Neural cell (in vitro differentiated cells): ENCODE results near the gene NOL9. TPM values are rescaled to one million over a fixed set of nuclear protein-coding genes. Genes with fewer than 3 reads are reported as not detected.

ENCODE experiments used
- H2AFZ ChIP-seq: fragments of 200-600, 300-800 bp; sonication (generic), shearing (Covaris generic); 2 replicates; pipeline ENCODE4 v1.6.0; 2014; ENCODE audit warnings: low read depth, mild to moderate bottlenecking, antibody characterized with exemption, low read length, moderate library complexity
- H3F3A ChIP-seq: fragments of 200-600 bp; shearing (Covaris generic); 2 replicates; pipeline ENCODE4 v1.6.1; 2016; ENCODE audit warnings: mild to moderate bottlenecking, moderate library complexity, mixed read lengths, antibody characterized with exemption, low read length; ENCODE audit not compliant: insufficient read depth, poor library complexity, severe bottlenecking
- H3K27ac ChIP-seq: fragments of 200-600, 300-800 bp; sonication (generic), shearing (Covaris generic); 2 replicates; pipeline ENCODE4 v1.5.1; 2014; ENCODE audit warnings: mild to moderate bottlenecking, low read length, moderate library complexity
- H3K27me3 ChIP-seq: fragments of 300-800, 200-600 bp; sonication (generic), shearing (Covaris generic); 2 replicates; pipeline ENCODE4 v1.6.0; 2014; ENCODE audit warnings: mild to moderate bottlenecking, low read depth, low read length, moderate library complexity; ENCODE audit not compliant: insufficient read depth
- H3K36me3 ChIP-seq: fragments of 300-800, 200-600 bp; sonication (generic), shearing (Covaris generic); 2 replicates; pipeline ENCODE4 v1.5.1; 2014; ENCODE audit warnings: mild to moderate bottlenecking, antibody characterized with exemption, low read length, moderate library complexity; ENCODE audit not compliant: insufficient read depth
- H3K4me2 ChIP-seq: fragments of 300-800, 200-600 bp; sonication (generic), shearing (Covaris generic); 2 replicates; pipeline ENCODE4 v1.6.0; 2014; ENCODE audit warnings: mild to moderate bottlenecking, low read length
- H3K4me3 ChIP-seq: fragments of 300-800, 200-600 bp; sonication (generic), shearing (Covaris generic); 2 replicates; pipeline ENCODE4 v1.5.1; 2014; ENCODE audit warnings: mild to moderate bottlenecking, low read length, moderate library complexity
- H3K79me2 ChIP-seq: fragments of 200-600 bp; shearing (Covaris generic); replicated peaks from 2 replicates; pipeline ENCODE4 v1.6.0; 2014; ENCODE audit warnings: mild to moderate bottlenecking, low read length, moderate library complexity; ENCODE audit not compliant: insufficient read depth
- H3K9ac ChIP-seq: fragments of 300-800, 200-600 bp; sonication (generic), shearing (Covaris generic); 2 replicates; pipeline ENCODE4 v1.6.1; 2016; ENCODE audit warnings: mild to moderate bottlenecking, low read length, mixed read lengths
- H3K9me2 ChIP-seq: fragments of 200-600 bp; shearing (Covaris generic); 2 replicates; pipeline ENCODE4 v1.6.1; 2016; ENCODE audit warnings: mild to moderate bottlenecking, low read length, mixed read lengths; ENCODE audit not compliant: insufficient read depth
- H3K9me3 ChIP-seq: fragments of 200-600, 300-800 bp; sonication (generic), shearing (Covaris generic); 2 replicates; pipeline ENCODE4 v1.6.1; 2016; ENCODE audit warnings: mild to moderate bottlenecking, mixed run types, low read length, moderate library complexity, mixed read lengths
- H4K20me1 ChIP-seq: fragments of 200-600 bp; shearing (Covaris generic); 2 replicates; pipeline ENCODE4 v1.6.1; 2016; ENCODE audit warnings: mild to moderate bottlenecking, mixed run types; ENCODE audit not compliant: insufficient read depth
- EP300 ChIP-seq: fragments of 450-650 bp; conservative IDR thresholded peaks from 2 replicates; pipeline ENCODE4 v1.6.1; 2014; ENCODE audit warnings: antibody characterized with exemption, mild to moderate bottlenecking, moderate library complexity; ENCODE audit not compliant: poor library complexity, severe bottlenecking
- EZH2 ChIP-seq: fragments of 200-600, 300-800 bp; shearing (Covaris generic), sonication (generic); IDR thresholded peaks from 2 replicates; pipeline ENCODE4 v1.6.1; 2014; ENCODE audit warnings: antibody characterized with exemption, low read length, borderline replicate concordance, mild to moderate bottlenecking; ENCODE audit not compliant: insufficient read depth, poor library complexity, severe bottlenecking
- MXI1 ChIP-seq: fragments of 450-650 bp; conservative IDR thresholded peaks from 2 replicates; pipeline ENCODE4 v1.6.1; 2014; ENCODE audit warnings: antibody characterized with exemption, mild to moderate bottlenecking; ENCODE audit not compliant: poor library complexity, severe bottlenecking
- POLR2AphosphoS5 ChIP-seq: IDR thresholded peaks from 2 replicates; pipeline ENCODE4 v1.6.1; 2012
- RAD21 ChIP-seq: fragments of 450-650 bp; conservative IDR thresholded peaks from 2 replicates; pipeline ENCODE4 v1.6.1; 2014; ENCODE audit warnings: antibody characterized with exemption, mild to moderate bottlenecking, moderate library complexity
- SMC3 ChIP-seq: fragments of 450-650 bp; conservative IDR thresholded peaks from 2 replicates; pipeline ENCODE4 v1.6.1; 2014; ENCODE audit warnings: antibody characterized with exemption, mild to moderate bottlenecking, moderate library complexity; ENCODE audit not compliant: poor library complexity
- TAF1 ChIP-seq: IDR thresholded peaks from 2 replicates; pipeline ENCODE4 v1.6.1; 2012; ENCODE audit warnings: low read depth
- polyA plus RNA-seq: library from polyadenylated mRNA; depleted of rRNA; stranded (reverse); fragments of >200 nt; gene quantifications from 2 replicates; pipeline ENCODE4 v1.2.3, GENCODE V29; 2014
- TF ChIP-seq, protein P1 (sequence below): fragments of 450-650 bp; IDR thresholded peaks from 2 replicates; pipeline ENCODE4 v1.5.1; 2014; ENCODE audit warnings: antibody characterized with exemption, mild to moderate bottlenecking, moderate library complexity; ENCODE audit not compliant: poor library complexity, severe bottlenecking
- TF ChIP-seq, protein P2 (sequence below): IDR thresholded peaks from 2 replicates; pipeline ENCODE4 v1.6.1; 2012; ENCODE audit warnings: borderline replicate concordance

The NOL9 gene
- polyA plus RNA-seq, 1 donor from 2014 or later: 30.7 TPM

DNA sequence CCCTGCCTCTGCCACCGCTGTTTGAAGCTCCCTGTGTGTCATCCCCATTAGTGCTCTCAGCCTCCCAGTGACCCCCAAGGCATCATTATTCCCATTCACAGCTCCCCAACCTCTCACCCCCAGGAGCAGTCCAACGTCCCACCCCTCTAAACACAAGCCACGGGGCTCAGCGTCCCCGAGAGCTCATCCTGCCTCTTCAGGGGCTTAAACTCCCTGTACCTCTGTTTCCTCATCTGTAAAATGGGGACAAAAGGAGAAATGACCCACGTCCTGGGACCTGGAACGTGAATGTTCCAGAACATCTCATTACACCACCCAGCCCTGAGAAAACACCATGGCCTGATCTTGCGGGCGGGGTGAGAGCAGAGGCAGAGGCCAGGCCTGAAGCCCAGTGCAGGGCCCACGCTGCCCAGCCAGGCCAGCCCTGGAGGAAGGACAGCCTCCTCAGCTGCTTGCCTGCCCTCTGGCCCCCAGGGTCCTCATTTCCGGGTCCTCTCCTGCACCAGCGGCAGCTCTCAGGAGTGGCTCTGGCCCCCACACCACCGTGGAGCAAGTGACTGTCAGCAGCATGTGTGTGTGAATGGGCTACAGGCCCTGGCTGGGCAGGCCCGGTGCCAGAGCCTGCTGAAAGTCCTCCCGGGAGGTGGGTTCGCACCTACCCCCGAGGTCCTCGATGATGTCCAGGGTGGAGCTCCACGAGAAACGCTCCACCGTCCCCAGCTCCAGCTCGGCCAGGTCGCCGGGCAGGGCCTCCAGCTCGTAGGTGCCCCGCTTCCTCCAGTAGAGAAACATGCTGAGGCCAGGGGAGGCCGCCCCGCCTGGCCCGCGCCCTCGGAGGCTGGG lies 48.7 kb downstream of the NOL9 start:
- TF ChIP-seq, protein P1, sequence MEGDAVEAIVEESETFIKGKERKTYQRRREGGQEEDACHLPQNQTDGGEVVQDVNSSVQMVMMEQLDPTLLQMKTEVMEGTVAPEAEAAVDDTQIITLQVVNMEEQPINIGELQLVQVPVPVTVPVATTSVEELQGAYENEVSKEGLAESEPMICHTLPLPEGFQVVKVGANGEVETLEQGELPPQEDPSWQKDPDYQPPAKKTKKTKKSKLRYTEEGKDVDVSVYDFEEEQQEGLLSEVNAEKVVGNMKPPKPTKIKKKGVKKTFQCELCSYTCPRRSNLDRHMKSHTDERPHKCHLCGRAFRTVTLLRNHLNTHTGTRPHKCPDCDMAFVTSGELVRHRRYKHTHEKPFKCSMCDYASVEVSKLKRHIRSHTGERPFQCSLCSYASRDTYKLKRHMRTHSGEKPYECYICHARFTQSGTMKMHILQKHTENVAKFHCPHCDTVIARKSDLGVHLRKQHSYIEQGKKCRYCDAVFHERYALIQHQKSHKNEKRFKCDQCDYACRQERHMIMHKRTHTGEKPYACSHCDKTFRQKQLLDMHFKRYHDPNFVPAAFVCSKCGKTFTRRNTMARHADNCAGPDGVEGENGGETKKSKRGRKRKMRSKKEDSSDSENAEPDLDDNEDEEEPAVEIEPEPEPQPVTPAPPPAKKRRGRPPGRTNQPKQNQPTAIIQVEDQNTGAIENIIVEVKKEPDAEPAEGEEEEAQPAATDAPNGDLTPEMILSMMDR: no peak
- TF ChIP-seq EP300 (no peak), EZH2 (no peak), MXI1 (no peak), RAD21 (no peak), SMC3 (no peak), POLR2AphosphoS5 (no peak), TAF1 (no peak)
- TF ChIP-seq, protein P2, sequence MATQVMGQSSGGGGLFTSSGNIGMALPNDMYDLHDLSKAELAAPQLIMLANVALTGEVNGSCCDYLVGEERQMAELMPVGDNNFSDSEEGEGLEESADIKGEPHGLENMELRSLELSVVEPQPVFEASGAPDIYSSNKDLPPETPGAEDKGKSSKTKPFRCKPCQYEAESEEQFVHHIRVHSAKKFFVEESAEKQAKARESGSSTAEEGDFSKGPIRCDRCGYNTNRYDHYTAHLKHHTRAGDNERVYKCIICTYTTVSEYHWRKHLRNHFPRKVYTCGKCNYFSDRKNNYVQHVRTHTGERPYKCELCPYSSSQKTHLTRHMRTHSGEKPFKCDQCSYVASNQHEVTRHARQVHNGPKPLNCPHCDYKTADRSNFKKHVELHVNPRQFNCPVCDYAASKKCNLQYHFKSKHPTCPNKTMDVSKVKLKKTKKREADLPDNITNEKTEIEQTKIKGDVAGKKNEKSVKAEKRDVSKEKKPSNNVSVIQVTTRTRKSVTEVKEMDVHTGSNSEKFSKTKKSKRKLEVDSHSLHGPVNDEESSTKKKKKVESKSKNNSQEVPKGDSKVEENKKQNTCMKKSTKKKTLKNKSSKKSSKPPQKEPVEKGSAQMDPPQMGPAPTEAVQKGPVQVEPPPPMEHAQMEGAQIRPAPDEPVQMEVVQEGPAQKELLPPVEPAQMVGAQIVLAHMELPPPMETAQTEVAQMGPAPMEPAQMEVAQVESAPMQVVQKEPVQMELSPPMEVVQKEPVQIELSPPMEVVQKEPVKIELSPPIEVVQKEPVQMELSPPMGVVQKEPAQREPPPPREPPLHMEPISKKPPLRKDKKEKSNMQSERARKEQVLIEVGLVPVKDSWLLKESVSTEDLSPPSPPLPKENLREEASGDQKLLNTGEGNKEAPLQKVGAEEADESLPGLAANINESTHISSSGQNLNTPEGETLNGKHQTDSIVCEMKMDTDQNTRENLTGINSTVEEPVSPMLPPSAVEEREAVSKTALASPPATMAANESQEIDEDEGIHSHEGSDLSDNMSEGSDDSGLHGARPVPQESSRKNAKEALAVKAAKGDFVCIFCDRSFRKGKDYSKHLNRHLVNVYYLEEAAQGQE: no peak
- no peak overlapping the region for H3K4me3 ChIP-seq

DNA sequence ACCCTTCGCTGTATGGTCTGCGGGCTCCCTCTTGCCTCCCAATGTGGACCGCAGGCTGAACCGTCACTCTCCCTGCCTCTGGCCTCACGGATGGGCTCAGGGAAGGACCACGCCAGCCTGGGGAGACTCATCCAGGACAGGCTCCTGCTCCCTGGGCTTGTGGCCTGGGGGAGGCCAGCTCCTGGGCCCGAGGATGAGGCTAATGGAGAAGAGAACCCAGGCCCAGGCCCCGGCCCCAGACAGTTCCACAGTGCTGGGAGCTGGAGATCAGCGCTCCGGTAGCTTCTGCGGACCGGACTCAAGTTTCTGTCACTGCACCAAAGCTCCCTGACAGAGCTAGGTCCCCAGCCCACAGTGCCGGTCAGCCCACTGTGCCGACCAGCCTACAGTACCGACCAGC lies 49.4 kb downstream of the NOL9 start:
- Histone ChIP-seq H3F3A (no peaks in the 10 kb centered on the region), H3K27ac (no peak overlapping the region), H3K36me3 (no peaks in the 10 kb centered on the region), H3K9ac (no peak overlapping the region), H4K20me1 (no peaks in the 10 kb centered on the region), H3K9me2 (no peaks in the 10 kb centered on the region), H3K4me2 (no peak overlapping the region), H3K4me3 (no peak overlapping the region), H3K79me2 (no peaks in the 10 kb centered on the region), H3K9me3 (no peaks in the 10 kb centered on the region), H2AFZ (no peak overlapping the region), H3K27me3 (no peaks in the 10 kb centered on the region)
- TF ChIP-seq SMC3: no peak
- TF ChIP-seq EZH2: no peak
- TF ChIP-seq TAF1: no peak
- no peak for TF ChIP-seq EP300
- TF ChIP-seq POLR2AphosphoS5: no peak
- TF ChIP-seq RAD21: no peak
- TF ChIP-seq, protein P2: no peak
- no peak for TF ChIP-seq MXI1
- TF ChIP-seq, protein P1: no peak

More for the DNA sequence above, 48.7 kb downstream of the NOL9 start:
- Histone ChIP-seq H3K27me3 (no peaks in the 10 kb centered on the region), H3K9me3 (no peaks in the 10 kb centered on the region), H3K9me2 (no peaks in the 10 kb centered on the region), H4K20me1 (no peaks in the 10 kb centered on the region), H3K79me2 (no peaks in the 10 kb centered on the region), H3F3A (no peaks in the 10 kb centered on the region), H3K9ac (no peak overlapping the region), H3K27ac (no peak overlapping the region), H3K36me3 (no peaks in the 10 kb centered on the region), H2AFZ (no peak overlapping the region), H3K4me2 (no peak overlapping the region)
